ENCODE measurements around the gene SUMF1. TPM values are rescaled to one million over a fixed set of nuclear protein-coding genes. Genes with fewer than 3 reads are reported as not detected.

Gene SUMF1
- total RNA-seq, 1 donor: 45.6 TPM

GRCh38 chr3:4447295-4447999 lies 19.6 kb downstream of the SUMF1 start:
- TF ChIP-seq, protein P1, sequence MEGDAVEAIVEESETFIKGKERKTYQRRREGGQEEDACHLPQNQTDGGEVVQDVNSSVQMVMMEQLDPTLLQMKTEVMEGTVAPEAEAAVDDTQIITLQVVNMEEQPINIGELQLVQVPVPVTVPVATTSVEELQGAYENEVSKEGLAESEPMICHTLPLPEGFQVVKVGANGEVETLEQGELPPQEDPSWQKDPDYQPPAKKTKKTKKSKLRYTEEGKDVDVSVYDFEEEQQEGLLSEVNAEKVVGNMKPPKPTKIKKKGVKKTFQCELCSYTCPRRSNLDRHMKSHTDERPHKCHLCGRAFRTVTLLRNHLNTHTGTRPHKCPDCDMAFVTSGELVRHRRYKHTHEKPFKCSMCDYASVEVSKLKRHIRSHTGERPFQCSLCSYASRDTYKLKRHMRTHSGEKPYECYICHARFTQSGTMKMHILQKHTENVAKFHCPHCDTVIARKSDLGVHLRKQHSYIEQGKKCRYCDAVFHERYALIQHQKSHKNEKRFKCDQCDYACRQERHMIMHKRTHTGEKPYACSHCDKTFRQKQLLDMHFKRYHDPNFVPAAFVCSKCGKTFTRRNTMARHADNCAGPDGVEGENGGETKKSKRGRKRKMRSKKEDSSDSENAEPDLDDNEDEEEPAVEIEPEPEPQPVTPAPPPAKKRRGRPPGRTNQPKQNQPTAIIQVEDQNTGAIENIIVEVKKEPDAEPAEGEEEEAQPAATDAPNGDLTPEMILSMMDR (IDR thresholded peaks at IDR 0.05; ENCODE audit: insufficient read depth, low read length): no peak
- H3K4me3 ChIP-seq (ENCODE audit: low read depth, low read length): no peak overlapping the region
- DNase-seq (ENCODE audit: low read depth): no peak

DNA sequence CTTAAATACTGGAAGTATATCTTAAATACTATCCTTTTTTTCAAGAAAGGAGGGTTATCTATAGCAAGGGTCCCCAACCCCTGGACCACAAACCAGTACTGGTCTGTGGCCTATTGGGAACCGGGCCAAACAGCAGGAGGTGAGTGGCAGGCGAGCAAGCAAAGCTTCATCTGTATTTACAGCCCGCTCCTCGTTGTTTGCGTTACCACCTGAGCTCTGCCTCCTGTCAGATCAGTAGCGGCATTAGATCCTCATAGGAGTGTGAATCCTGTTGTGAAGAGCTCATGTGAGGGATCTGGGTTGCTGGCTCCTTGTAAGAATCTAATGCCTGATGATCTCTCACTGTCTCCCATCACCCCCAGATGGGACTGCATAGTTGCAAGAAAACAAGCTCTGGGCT lies 26.1 kb downstream of the SUMF1 start:
- no peak for DNase-seq (ENCODE audit: low read depth)
- TF ChIP-seq, protein P1 (IDR thresholded peaks at IDR 0.05; ENCODE audit: insufficient read depth, low read length): no peak
- H3K4me3 ChIP-seq (ENCODE audit: low read depth, low read length): no peak overlapping the region

DNA sequence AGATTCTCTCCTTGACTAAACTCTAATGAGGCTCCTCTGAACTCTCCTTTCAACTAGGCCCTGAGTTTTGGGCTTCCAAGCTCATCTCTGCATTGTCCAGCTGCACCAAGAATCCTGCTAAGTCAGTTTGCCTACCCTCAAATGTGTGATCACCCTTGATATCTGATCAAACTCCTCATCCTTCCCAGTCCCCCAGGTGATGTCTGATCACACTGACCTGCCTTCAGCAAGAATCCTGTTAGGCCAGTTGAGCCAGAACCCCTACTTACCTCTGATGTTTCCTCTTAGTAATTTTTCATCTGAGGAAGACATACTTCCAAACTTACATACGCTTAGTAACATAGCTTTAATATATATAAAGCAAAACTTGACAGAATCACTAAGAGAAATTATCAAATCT lies 28.8 kb downstream of the SUMF1 start:
- DNase-seq (ENCODE audit: low read depth): no peak
- TF ChIP-seq, protein P1 (IDR thresholded peaks at IDR 0.05; ENCODE audit: insufficient read depth, low read length): no peak
- no peak overlapping the region for H3K4me3 ChIP-seq (ENCODE audit: low read depth, low read length)

DNA sequence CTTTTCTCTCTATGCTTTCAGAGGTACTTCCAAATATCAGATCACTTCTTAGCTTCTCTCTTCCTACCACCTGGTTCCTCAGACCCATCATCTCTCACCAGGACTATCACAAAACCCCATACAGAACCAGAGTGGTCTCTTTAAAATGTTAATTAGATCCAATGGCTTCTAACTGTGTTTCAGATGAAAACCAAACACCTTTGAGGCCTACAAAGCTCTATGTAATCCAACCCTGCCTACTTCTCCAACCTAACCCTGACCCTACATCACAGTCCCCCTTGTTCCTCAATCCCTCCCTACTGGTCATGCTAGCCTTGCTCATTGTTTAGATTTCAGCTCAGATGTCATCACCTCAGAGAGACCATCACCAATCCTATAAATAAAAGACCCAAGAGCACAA lies 34.8 kb downstream of the SUMF1 start:
- TF ChIP-seq, protein P1 (IDR thresholded peaks at IDR 0.05; ENCODE audit: insufficient read depth, low read length): no peak
- DNase-seq (ENCODE audit: low read depth): no peak

GRCh38 chr3:4429648-4430350 lies 37.3 kb downstream of the SUMF1 start:
- no peak for DNase-seq (ENCODE audit: low read depth)
- TF ChIP-seq, protein P1 (IDR thresholded peaks at IDR 0.05; ENCODE audit: insufficient read depth, low read length): no peak
- no peak overlapping the region for H3K4me3 ChIP-seq (ENCODE audit: low read depth, low read length)

More for the DNA sequence above, 34.8 kb downstream of the SUMF1 start:
- H3K4me3 ChIP-seq (ENCODE audit: low read depth, low read length): no peak overlapping the region

- DNase-seq (ENCODE audit: low read depth): peak; percentile 84
- TF ChIP-seq, protein P1 (IDR thresholded peaks at IDR 0.05; ENCODE audit: insufficient read depth, low read length): no peak
- no peak overlapping the region for H3K4me3 ChIP-seq (ENCODE audit: low read depth, low read length)
Measured at GRCh38 chr3:4426782-4427344, 40.2 kb downstream of the SUMF1 start.

All from fibroblast of the aortic adventitia (primary cell).